LHCN-M2 (cell line): ENCODE results near the gene KDM4E. TPM values are rescaled to one million over a fixed set of nuclear protein-coding genes. Genes with fewer than 3 reads are reported as not detected.

Experiments
- DNase-seq: peaks from one replicate; pipeline ENCODE4 v3.0.0-alpha.2; 2012; ENCODE audit warnings: low read depth
- total RNA-seq: library from RNA; depleted of rRNA; stranded (reverse); fragments of >200 nt; gene quantifications from 2 replicates; pipeline ENCODE4 v1.2.3, GENCODE V29; 2014; rRNA removed

Gene KDM4E
- total RNA-seq, 1 experiment from 2014 or later, result not detected

DNA sequence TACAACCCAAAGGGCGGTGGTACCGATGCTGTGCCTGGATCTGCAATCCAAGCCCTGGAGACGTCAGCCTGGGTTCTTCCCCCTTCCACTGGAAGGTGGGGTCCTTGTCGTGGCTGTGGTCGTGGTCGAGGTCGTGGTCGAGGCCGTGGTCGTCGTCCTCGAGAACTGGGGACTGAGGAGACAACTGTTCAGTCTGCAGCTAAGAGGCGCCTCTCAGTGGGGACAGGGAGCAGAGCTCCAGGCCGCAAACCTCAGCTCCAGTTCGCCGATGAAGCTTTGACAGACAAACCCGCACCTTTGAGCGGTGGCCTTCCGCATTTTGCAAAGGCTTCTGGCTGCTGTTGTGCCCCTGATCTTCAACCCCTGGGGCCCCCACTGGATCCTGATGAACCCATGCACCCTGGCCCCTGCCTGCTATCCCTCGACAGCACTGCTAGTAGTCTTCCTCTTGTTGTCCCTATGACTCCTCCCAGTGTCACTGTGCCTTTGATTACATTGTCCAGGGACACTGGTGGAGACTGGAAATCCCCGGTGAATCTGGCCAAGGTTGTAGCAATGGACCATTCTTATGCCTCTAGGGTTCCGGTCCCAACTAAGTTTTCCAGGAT is 25.6 kb downstream of the KDM4E start:
- no peak for DNase-seq

DNA sequence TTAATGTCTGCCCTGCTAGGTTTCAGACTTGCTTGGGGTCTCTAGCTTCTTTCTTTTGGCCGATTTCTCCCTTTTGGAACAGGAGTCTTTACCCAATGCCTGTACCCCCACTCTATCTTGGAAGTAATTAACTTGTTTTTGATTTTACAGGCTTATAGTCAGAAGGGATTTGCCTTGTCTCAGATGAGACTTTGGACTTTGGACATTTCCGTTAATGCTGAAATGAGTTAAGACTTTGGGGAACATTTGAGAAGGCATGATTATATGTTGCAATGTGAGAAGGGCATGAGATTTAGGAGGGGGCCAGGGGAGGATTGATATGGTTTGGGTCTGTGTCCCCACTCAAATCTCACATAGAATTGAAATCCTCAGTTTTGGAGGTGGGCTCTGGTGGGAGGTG is 29.3 kb downstream of the KDM4E start:
- DNase-seq, result no peak

DNA sequence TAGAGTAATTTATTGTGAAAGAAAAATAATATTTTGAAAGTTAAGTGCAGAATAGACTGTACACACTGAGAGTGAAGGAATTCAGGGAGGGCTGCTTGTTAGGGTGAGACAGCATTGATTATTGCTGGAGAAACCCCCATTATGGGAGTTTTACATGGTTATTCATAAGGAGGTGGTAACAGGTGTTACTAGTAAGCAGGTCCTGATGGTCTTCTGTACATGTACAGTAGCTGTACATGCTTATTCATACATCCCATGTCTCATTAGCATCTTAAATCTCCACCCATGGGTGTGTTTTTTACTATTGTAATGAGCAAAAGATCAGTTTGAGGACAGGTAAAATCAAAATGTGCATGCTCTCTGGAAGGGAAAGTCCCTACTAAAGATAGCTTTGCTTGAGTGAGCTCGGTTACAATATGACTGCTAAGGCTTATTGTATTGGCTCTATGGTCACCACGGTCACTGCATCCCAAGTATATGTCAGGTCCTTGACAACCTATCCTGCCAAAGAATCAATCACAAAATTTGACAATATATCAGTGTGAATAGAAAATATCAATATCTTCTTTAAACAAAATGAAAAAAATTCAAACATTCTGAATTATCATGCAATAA is 30.3 kb downstream of the KDM4E start:
- no peak for DNase-seq

DNA sequence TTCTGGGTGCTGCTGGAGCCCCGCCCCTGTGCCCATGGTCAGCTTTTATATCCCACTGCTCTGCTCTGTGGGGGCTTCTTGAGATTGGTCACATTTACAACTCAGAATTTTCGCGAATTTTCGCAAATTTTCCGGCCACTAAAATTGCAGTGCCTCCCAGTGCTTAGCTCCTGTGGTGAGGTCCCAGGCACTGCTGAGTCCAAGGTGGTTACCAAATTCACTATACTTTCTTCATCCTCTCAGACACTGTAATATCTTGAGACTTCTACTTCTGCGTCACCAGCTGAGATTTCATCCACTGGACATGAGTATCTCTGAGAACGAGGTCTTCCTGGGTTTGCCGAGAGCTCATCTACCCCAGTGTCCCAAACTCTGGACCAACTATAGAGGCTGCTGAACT is 32.9 kb downstream of the KDM4E start:
- no peak for DNase-seq

DNA sequence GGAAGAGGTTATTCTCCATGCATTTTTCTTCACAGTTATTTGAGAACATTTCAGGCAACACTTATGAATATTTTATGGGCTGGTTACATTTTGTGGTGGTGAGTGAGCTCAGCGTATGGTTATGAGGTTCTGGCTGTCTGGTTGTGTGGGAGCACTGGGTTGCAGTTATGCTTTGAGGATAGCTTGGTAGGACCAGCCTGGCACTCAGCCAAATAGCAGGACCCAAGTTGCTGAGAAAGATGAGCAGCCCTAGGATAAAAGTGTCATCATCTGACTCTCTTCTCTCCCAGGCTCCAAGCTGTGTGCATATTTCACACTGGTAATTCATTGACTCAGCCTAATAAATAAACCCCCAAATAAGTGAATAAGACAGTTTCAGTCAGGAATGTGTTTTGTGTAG is 33.6 kb downstream of the KDM4E start:
- DNase-seq, result no peak

DNA sequence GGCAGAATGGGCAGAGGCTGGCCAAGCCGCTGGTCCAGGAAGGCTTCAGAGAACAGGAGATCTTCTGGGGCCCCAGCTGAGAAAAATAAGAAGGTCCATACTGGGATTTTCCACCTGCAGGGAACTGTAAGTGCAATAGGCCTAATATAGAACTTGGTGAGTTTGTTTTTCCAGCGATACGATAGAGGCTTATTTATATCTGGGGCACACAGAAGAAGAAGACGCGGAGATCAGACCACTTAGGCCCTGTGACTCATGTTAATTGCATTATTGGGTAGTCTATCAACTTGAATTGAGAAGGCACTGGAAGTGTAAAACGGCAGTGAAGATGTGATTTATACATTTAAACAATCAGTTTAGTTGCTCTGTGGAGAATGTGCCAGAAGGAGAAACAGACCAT is 34.0 kb downstream of the KDM4E start:
- no peak for DNase-seq

DNA sequence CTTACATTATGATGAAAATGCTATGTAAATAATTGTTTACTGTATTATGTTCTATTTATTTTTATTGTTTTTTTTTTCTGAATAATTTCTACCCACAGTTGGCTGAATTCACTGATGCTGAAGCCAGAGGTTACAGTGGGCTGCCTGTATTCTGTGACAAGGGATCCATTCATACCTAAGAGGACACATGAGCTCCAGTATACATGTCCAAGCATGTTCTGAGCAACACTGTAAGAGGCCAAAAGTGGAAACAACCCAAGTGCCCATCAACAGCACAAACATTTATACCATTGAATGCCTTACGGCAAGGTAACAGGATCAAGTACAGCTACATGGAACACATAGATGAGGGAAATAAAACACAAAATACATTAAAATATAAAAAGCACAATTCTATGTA is 40.3 kb downstream of the KDM4E start:
- no peak for DNase-seq

DNA sequence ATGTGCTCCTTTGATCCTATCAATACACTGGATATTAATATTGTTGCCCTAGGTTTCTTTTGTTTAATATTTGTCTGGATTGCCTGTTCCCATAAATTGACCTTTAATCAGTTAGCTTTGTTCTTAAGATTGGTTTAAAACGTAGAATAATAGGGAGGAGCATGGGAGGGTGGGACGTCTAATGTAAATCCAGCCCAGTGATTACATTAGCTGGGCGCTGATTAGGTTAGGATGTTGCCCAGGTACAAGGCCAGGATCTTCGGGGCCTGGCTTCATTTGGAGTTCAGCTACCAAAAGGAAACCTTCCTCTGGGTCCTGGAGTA is 41.6 kb downstream of the KDM4E start, which contains the start of gene SRSF8:
TSS of gene SRSF8 (plus strand) at position 204 of the 323 bp plus-strand sequence. CDS start 308 bp downstream, outside the sequence.
- no peak for DNase-seq

DNA sequence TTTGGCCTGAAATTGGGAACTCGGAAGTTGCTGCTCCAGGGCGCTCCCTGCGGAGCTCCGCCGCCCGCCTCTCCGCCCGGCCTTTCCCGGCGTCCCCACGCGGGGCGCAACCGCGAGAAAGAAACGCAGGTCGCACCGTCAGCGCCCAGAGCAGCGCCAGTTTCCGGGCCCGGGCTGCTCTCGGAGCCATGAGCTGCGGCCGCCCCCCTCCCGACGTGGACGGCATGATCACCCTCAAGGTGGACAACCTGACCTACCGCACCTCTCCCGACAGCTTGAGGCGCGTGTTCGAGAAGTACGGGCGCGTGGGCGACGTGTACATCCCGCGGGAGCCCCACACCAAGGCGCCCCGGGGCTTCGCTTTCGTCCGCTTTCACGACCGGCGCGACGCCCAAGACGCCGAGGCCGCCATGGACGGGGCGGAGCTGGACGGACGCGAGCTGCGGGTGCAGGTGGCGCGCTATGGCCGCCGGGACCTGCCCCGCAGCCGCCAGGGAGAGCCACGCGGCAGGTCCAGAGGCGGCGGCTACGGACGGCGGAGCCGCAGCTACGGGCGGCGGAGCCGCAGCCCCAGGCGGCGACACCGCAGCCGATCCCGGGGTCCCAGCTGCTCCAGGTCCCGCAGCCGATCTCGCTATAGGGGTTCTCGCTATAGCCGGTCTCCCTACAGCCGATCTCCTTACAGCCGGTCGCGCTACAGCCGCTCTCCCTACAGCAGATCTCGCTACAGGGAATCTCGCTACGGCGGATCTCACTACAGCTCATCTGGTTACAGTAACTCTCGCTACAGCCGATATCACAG is 42.2 kb downstream of the KDM4E start:
- peak; percentile 71 for DNase-seq

DNA sequence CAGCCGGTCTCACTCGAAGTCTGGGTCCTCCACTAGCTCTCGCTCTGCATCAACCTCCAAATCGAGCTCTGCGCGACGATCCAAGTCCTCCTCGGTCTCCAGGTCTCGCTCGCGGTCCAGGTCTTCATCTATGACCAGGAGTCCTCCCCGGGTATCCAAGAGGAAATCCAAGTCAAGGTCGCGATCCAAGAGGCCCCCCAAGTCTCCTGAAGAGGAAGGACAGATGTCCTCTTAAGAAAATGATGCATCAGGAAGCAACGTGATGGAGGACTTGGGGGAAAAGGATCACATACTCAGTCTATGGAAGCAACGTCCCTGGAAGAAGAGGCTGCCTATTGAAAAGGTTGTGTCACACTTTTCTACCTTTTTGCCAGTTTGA is 42.8 kb downstream of the KDM4E start:
- DNase-seq, result no peak

DNA sequence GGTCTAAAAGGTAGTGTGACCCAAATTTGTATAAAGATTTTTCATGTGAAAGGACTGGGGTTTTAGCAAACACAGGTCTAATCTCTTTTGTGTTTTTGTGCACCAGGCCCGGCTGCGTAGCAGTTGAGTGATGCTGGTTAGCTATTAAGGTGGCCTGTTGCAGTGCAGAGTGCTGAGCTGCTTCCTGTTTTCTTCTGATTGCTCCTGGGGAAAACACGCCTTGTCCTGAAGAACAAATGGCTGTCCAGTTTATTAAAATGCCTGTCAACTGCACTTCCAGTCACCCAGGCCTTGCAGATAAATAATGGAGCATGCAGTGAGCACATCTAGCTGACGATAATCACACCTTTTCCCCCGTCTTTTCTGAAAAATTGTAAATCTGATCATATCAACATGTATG is 43.5 kb downstream of the KDM4E start:
- peak; percentile 94 for DNase-seq

DNA sequence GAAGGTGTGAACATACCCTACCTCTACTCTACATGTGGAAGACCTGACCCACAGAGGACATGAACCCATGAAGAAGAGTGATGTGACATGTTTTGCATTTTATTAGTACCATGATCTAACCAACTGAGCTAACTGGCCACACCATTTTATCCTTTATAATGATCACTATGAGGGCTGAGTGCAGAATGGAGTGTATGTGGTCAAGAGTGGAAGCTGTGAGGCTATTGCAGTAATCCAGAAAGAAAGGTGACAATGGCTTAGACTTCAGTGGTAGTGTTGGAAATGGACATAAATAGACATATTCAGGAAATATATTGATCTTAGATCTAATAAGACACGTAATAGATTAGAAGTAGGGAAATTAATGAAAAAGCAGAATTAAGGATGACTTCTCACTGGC is 45.4 kb downstream of the KDM4E start:
- DNase-seq, result no peak

DNA sequence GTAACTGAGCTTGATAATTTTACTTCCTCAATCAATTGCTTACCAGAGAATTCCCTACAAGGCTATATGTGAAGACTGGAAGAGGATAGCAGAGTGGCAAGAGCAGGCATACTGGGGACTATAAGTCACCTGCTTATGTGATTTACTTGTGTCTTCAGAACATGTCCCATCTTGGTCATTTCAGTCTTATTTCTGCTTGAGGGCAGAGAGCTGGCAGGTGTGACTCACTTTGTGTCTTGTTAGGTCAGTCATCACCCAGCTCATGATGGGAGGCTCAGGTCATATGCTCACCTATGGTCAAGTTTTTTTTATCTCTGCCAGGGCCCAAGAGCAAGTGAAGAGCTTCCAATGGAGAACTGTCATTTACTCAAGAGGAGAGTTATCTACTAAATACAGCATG is 47.9 kb downstream of the KDM4E start:
- no peak for DNase-seq

DNA sequence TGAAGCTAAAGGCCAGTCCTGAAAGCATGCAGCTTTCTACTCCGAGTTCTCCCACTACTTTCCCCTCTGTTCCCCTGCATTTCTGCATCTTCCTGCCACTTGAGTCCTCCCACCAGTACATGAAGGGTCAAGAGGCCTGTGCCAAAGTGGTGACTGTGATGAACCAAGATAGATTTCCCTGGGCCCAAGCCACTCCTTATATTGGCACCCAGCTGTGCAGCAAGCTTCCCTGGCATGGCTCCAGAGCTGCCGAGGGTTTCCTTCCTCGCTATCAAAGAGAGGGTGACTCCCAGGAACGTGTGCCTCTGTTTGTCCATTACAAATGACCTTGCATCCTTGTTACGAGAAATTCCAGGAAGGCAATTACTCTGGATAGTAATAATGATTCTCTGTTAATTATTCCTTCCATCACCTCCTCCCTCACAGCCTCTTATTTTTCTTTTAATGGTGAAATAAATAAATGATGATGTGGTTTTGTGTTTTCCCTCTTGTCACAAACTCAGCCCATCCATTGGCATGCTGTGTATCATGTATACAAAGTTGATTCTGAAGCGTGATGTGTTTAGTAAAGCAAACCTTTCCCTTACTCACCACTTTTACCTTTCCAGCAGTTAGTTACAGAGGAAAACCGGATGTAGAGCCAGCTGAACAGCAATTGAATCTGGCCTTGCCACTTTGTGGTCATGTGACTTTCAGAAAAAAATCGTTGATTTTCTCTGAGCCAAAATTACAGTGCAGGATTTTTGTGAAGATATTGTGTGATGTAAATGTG is 49.9 kb downstream of the KDM4E start:
- no peak for DNase-seq

DNA sequence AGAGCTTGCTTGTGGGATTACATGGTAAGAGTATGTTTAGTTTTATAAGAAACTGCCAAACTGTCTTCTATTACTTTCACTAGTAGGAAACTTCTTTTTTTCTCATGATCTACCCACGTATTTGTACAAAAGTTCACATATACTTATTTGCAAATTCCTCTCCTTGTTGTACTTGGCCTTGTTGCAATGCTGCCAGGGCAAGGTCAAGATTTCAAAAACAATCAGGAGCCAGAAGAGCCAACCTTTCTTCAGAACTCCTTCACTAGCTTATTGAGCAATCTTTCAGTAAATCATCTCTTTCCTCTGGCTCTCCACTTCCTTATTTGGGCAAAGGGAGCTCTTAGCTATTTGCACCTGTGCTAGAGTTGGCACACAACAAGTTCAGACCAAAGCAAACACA is 51.4 kb downstream of the KDM4E start:
- DNase-seq, result peak; percentile 56

DNA sequence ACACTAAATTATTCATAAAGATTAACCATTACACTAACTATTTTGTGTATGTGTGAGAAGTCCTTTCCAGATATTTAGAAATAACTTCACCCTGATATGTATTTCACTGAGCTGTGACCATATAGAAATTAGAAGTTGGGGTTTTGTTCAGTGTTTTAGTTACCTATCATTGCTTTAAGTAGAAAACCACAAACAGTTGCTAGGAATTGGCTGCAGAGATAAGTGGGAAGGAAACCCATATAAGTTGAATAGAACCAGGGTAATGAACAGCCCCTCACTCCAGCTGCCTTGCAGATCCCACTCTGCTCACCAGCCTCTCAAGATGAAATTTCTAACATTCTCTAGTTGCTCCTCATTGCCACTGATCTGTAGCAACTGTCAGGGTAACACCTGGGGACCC is 51.9 kb downstream of the KDM4E start:
- no peak for DNase-seq

Other genes starting within 250 kb of the KDM4E start
- 45.6 and 49.5 TPM in 2 replicates for gene CWC15, start 51.7 kb upstream of the KDM4E start, total RNA-seq
- 1.9 and 2.8 TPM in 2 replicates for gene KDM4D, start 51.5 kb upstream of the KDM4E start, total RNA-seq
- gene KDM4F, start 24.2 kb downstream of the KDM4E start, total RNA-seq, result not detected in 2 replicates
- gene SRSF8, start 41.7 kb downstream of the KDM4E start, total RNA-seq, result 16.2 and 17.0 TPM in 2 replicates
- 26.8 and 30.0 TPM in 2 replicates for gene ENDOD1, start 64.6 kb downstream of the KDM4E start, total RNA-seq
- gene SESN3, start 205.9 kb downstream of the KDM4E start, total RNA-seq, result 0.83 and 1.4 TPM in 2 replicates